H1 (cell line): ENCODE data around the gene VMO1. TPM values are rescaled to one million over a fixed set of nuclear protein-coding genes. Genes with fewer than 3 reads are reported as not detected.

Source experiments
- ASH2L ChIP-seq: fragments of 200-600, 300-600 bp; sonication (generic); IDR thresholded peaks from one replicate; pipeline ENCODE4 v1.7.1; 2017; ENCODE audit warnings: low read length
- CBX8 ChIP-seq: fragments of 300-800, 300-1000 bp; sonication (generic); IDR thresholded peaks from 2 replicates; pipeline ENCODE4 v1.7.1; 2016; ENCODE audit warnings: low read depth, low read length, borderline replicate concordance
- HDAC2 ChIP-seq, 2 experiments: fragments of 300-600 bp in 1 of 2; sonication (generic) in 1 of 2; IDR thresholded peaks; 2 replicates each; pipeline ENCODE4 v1.6.1; 2011 to 2012; ENCODE audit warnings: low read depth in 2 of 2, low read length in 2 of 2, mild to moderate bottlenecking in 2 of 2, moderate library complexity in 2 of 2, borderline replicate concordance in 1 of 2, inconsistent platforms in 1 of 2
- KDM5A ChIP-seq: fragments of 200-600 bp; IDR thresholded peaks from 2 replicates; pipeline ENCODE4 v1.7.1; 2012; ENCODE audit warnings: mild to moderate bottlenecking, low read length, inconsistent platforms, mixed read lengths
- NANOG ChIP-seq: IDR thresholded peaks from 2 replicates; pipeline ENCODE4 v1.6.1; 2011; ENCODE audit warnings: low read length, low read depth, mild to moderate bottlenecking, inconsistent platforms; ENCODE audit not compliant: insufficient read depth, poor library complexity, severe bottlenecking
- SAP30 ChIP-seq: fragments of 300-600 bp; sonication (generic); IDR thresholded peaks from 2 replicates; pipeline ENCODE4 v1.7.1; 2012; ENCODE audit warnings: low read length, moderate library complexity, mild to moderate bottlenecking, inconsistent platforms; ENCODE audit not compliant: insufficient read depth, insufficient replicate concordance
- SIX5 ChIP-seq: IDR thresholded peaks from 2 replicates; pipeline ENCODE4 v1.6.1; 2011; ENCODE audit warnings: mild to moderate bottlenecking, low read depth, low read length
- TAF1 ChIP-seq: IDR thresholded peaks from 2 replicates; pipeline ENCODE4 v1.6.1; 2011; ENCODE audit warnings: mild to moderate bottlenecking, low read depth, low read length
- YY1 ChIP-seq: IDR thresholded peaks from 2 replicates; pipeline ENCODE4 v1.6.1; 2011; ENCODE audit warnings: low read depth, mild to moderate bottlenecking, low read length
- polyA plus RNA-seq, 7 experiments: library from polyadenylated mRNA; depleted of rRNA in 3 of 7; stranded (reverse) in 5 of 7; unstranded in 2 of 7; fragments of >200 nt in 5 of 7; fragments of 200-250 nt in 2 of 7; gene quantifications; 1 replicate in 5 of 7; 2 replicates in 1 of 7; 4 replicates in 1 of 7; pipeline versions ENCODE4 v1.2.1 to v1.2.3, GENCODE V29; 2011 to 2013; ENCODE audit warnings: missing spikeins in 2 of 7, mixed read lengths in 2 of 7
- total RNA-seq: library from RNA; stranded (reverse); fragmentation: NEBNext Ultra II Directional; extraction: Animal tissue kit (Norgen Biotek cat#: 25700); gene quantifications from 2 replicates; pipeline ENCODE4 v1.2.1, GENCODE V29; 2021

The VMO1 gene
- total and polyA plus RNA-seq, 2 of the 8 experiments (the other 6 are each of a cell fraction or from before 2014, with no cell fraction given) = 0.30 TPM; not detected in 1

GRCh38 chr17:4789701-4789950 is 3.5 kb upstream of the VMO1 start (continued):
- TF ChIP-seq YY1 = peak; percentile 68; the same call in 1 of the 2 replicates
- no peak for TF ChIP-seq CBX8
- peak; percentile 64 for TF ChIP-seq ASH2L
- TF ChIP-seq HDAC2 (IDR thresholded peaks at IDR 0.05; ENCODE audit: borderline replicate concordance in 1 of 2, low read depth in 2 of 2, low read length in 2 of 2) = 0 out of 4 replicates have a peak, but pooled peaks of 1 of the 2 experiments have one; percentile 59
- no peak for TF ChIP-seq NANOG
- no peak for TF ChIP-seq SIX5
- no peak for TF ChIP-seq KDM5A
- TF ChIP-seq TAF1 = no peak
- TF ChIP-seq SAP30 = no peak
